GM12891 (cell line): ENCODE data around the gene STAP2.

Experiments used
- POLR2A ChIP-seq: IDR thresholded peaks from 2 replicates; pipeline ENCODE4 v1.6.1; 2011; ENCODE audit warnings: low read depth, low read length, control low read depth
- POLR2AphosphoS5 ChIP-seq: IDR thresholded peaks from 2 replicates; pipeline ENCODE4 v1.6.1; 2011; ENCODE audit warnings: low read depth, low read length, control low read depth
- TAF1 ChIP-seq: IDR thresholded peaks from 2 replicates; pipeline ENCODE4 v1.6.1; 2011; ENCODE audit warnings: low read depth, low read length, control low read depth

- no peak for TF ChIP-seq TAF1
- no peak for TF ChIP-seq POLR2AphosphoS5
- TF ChIP-seq POLR2A: no peak
These were observed 24.7 kb downstream of the STAP2 start for GRCh38 chr19:4313847-4314490.
